ENCODE results near the gene POC1A. TPM values are rescaled to one million over a fixed set of nuclear protein-coding genes. Genes with fewer than 3 reads are reported as not detected.

Gene POC1A
- total and polyA plus RNA-seq, 2 experiments from 2014 or later: 19.1 to 26.7 TPM

- H3K4me1 ChIP-seq (ENCODE audit: insufficient read depth): peaks cover 14% of the 10 kb centered on the region
- peaks cover 11% of the 10 kb centered on the region for H3K27me3 Mint-ChIP-seq (ENCODE audit: insufficient read depth, low read depth, poor library complexity)
- ATAC-seq (peak; percentile 8), DNase-seq (ENCODE audit: low spot score) (no peak)
- peak overlapping the region; percentile 82 for H3K4me2 ChIP-seq
- H3K4me3 Mint-ChIP-seq: peak overlapping the region; percentile 70
- peaks cover 14% of the 10 kb centered on the region; the same call in 1 of the 2 replicates for H3K27me3 ChIP-seq (ENCODE audit: insufficient read depth)
- H3K27ac ChIP-seq (ENCODE audit: low read depth): no peak overlapping the region
- no peaks in the 10 kb centered on the region for H3K36me3 ChIP-seq (ENCODE audit: insufficient read depth)
- TF ChIP-seq NANOG (IDR thresholded peaks at IDR 0.05; ENCODE audit: borderline replicate concordance) (no peak), REST (IDR thresholded peaks at IDR 0.05; ENCODE audit: unreplicated experiment) (no peak)
- TF ChIP-seq, protein P1, sequence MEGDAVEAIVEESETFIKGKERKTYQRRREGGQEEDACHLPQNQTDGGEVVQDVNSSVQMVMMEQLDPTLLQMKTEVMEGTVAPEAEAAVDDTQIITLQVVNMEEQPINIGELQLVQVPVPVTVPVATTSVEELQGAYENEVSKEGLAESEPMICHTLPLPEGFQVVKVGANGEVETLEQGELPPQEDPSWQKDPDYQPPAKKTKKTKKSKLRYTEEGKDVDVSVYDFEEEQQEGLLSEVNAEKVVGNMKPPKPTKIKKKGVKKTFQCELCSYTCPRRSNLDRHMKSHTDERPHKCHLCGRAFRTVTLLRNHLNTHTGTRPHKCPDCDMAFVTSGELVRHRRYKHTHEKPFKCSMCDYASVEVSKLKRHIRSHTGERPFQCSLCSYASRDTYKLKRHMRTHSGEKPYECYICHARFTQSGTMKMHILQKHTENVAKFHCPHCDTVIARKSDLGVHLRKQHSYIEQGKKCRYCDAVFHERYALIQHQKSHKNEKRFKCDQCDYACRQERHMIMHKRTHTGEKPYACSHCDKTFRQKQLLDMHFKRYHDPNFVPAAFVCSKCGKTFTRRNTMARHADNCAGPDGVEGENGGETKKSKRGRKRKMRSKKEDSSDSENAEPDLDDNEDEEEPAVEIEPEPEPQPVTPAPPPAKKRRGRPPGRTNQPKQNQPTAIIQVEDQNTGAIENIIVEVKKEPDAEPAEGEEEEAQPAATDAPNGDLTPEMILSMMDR (conservative IDR thresholded peaks at IDR 0.05; ENCODE audit: low read depth in 2 of 2): peak in 1 of 2 experiments; percentile 12; a peak in 1 of 4 replicates
- TF ChIP-seq, protein P2, sequence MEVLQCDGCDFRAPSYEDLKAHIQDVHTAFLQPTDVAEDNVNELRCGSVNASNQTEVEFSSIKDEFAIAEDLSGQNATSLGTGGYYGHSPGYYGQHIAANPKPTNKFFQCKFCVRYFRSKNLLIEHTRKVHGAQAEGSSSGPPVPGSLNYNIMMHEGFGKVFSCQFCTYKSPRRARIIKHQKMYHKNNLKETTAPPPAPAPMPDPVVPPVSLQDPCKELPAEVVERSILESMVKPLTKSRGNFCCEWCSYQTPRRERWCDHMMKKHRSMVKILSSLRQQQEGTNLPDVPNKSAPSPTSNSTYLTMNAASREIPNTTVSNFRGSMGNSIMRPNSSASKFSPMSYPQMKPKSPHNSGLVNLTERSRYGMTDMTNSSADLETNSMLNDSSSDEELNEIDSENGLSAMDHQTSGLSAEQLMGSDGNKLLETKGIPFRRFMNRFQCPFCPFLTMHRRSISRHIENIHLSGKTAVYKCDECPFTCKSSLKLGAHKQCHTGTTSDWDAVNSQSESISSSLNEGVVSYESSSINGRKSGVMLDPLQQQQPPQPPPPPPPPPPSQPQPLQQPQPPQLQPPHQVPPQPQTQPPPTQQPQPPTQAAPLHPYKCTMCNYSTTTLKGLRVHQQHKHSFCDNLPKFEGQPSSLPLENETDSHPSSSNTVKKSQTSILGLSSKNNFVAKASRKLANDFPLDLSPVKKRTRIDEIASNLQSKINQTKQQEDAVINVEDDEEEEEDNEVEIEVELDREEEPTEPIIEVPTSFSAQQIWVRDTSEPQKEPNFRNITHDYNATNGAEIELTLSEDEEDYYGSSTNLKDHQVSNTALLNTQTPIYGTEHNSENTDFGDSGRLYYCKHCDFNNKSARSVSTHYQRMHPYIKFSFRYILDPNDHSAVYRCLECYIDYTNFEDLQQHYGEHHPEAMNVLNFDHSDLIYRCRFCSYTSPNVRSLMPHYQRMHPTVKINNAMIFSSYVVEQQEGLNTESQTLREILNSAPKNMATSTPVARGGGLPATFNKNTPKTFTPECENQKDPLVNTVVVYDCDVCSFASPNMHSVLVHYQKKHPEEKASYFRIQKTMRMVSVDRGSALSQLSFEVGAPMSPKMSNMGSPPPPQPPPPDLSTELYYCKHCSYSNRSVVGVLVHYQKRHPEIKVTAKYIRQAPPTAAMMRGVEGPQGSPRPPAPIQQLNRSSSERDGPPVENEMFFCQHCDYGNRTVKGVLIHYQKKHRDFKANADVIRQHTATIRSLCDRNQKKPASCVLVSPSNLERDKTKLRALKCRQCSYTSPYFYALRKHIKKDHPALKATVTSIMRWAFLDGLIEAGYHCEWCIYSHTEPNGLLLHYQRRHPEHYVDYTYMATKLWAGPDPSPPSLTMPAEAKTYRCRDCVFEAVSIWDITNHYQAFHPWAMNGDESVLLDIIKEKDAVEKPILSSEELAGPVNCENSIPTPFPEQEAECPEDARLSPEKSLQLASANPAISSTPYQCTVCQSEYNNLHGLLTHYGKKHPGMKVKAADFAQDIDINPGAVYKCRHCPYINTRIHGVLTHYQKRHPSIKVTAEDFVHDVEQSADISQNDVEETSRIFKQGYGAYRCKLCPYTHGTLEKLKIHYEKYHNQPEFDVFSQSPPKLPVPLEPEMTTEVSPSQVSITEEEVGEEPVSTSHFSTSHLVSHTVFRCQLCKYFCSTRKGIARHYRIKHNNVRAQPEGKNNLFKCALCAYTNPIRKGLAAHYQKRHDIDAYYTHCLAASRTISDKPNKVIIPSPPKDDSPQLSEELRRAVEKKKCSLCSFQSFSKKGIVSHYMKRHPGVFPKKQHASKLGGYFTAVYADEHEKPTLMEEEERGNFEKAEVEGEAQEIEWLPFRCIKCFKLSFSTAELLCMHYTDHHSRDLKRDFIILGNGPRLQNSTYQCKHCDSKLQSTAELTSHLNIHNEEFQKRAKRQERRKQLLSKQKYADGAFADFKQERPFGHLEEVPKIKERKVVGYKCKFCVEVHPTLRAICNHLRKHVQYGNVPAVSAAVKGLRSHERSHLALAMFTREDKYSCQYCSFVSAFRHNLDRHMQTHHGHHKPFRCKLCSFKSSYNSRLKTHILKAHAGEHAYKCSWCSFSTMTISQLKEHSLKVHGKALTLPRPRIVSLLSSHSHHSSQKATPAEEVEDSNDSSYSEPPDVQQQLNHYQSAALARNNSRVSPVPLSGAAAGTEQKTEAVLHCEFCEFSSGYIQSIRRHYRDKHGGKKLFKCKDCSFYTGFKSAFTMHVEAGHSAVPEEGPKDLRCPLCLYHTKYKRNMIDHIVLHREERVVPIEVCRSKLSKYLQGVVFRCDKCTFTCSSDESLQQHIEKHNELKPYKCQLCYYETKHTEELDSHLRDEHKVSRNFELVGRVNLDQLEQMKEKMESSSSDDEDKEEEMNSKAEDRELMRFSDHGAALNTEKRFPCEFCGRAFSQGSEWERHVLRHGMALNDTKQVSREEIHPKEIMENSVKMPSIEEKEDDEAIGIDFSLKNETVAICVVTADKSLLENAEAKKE (CRISPR knock-in tag; IDR thresholded peaks at IDR 0.05): no peak
- 0 out of 2 replicates have a peak, but pooled peaks cover 13% of the 10 kb centered on the region for H3F3A ChIP-seq (replicated peaks; ENCODE audit: low read depth)
- no peaks in the 10 kb centered on the region for H4K20me1 ChIP-seq (replicated peaks; ENCODE audit: insufficient read depth)
- H3K9me3 Mint-ChIP-seq: no peaks in the 10 kb centered on the region
- H3K79me2 ChIP-seq (replicated peaks; ENCODE audit: insufficient read depth): peaks cover 3% of the 10 kb centered on the region; the same call in 1 of the 2 replicates
- peak overlapping the region; percentile 77 for H2AFZ ChIP-seq
- peaks cover 8% of the 10 kb centered on the region for H3K36me3 Mint-ChIP-seq (ENCODE audit: low read depth)
- H3K27ac Mint-ChIP-seq: no peak overlapping the region
- peak overlapping the region; percentile 53 for H3K4me3 ChIP-seq
- H3K9me2 ChIP-seq (ENCODE audit: insufficient read depth): no peaks in the 10 kb centered on the region
- H3K4me1 Mint-ChIP-seq: peaks cover 18% of the 10 kb centered on the region
Measured at GRCh38 chr3:52057812-52058495, 96.3 kb downstream of the POC1A start.

Data from GM23338 (cell line).